ENCODE results near the gene DLST. TPM values are rescaled to one million over a fixed set of nuclear protein-coding genes. Genes with fewer than 3 reads are reported as not detected.

The DLST gene
- total and polyA plus RNA-seq, 7 donors: 66.1 to 114 (median 72.4) TPM

- Histone ChIP-seq H3K4me1 (no peaks in the 10 kb centered on the region), H3K27me3 (no peaks in the 10 kb centered on the region), H3K27ac (no peak overlapping the region), H3K9me3 (no peaks in the 10 kb centered on the region), H3K4me3 (no peak overlapping the region), H3K36me3 (no peaks in the 10 kb centered on the region)
- no peak for DNase-seq
- TF ChIP-seq EP300 (IDR thresholded peaks at IDR 0.05) (no peak), POLR2A (IDR thresholded peaks at IDR 0.05) (no peak), CTCF (IDR thresholded peaks at IDR 0.05) (no peak), POLR2AphosphoS5 (IDR thresholded peaks at IDR 0.05) (no peak)
- intact Hi-C loops (cut with DNase I): no loop called here
- WGBS, 2 donors: 79 to 86% methylated on average over 4 of the region's 4 CpGs
These were observed 9.9 kb upstream of the DLST start for GRCh38 chr14:74871819-74872218.

GRCh38 chr14:74875204-74875603 is 6.5 kb upstream of the DLST start:
- intact Hi-C loops (cut with DNase I): no loop called here
- DNase-seq: no peak

GRCh38 chr14:74875941-74876913 is 5.5 kb upstream of the DLST start, which contains the start of gene PROX2:
TSS of gene PROX2 (minus strand) at chr14:74876145. CDS start at chr14:74863834, 12,311 bp downstream.
- Histone ChIP-seq H3K4me1 (peaks cover 0 to 6% (median 5%) of the 10 kb centered on the region in 4 donors), H3K9me3 (no peaks in the 10 kb centered on the region), H3K27me3 (no peaks in the 10 kb centered on the region), H3K27ac (no peak within 1 kb of the TSS), H3K36me3 (no peaks in the 10 kb centered on the region), H3K4me3 (no peak within 1 kb of the TSS)
- DNase-seq: no peak
- intact Hi-C loops (cut with DNase I): no loop called here
- no peak for TF ChIP-seq CTCF (IDR thresholded peaks at IDR 0.05)
- TF ChIP-seq POLR2A (IDR thresholded peaks at IDR 0.05): no peak
- TF ChIP-seq POLR2AphosphoS5 (IDR thresholded peaks at IDR 0.05): no peak
- no peak for TF ChIP-seq EP300 (IDR thresholded peaks at IDR 0.05)
- WGBS, 2 donors: 45 to 75% methylated on average over 13 of the region's 13 CpGs

More at GRCh38 chr14:74875204-74875603, 6.5 kb upstream of the DLST start:
- Histone ChIP-seq H3K9me3 (no peaks in the 10 kb centered on the region), H3K27me3 (no peaks in the 10 kb centered on the region), H3K36me3 (no peaks in the 10 kb centered on the region), H3K4me3 (no peak overlapping the region), H3K4me1 (no peaks in the 10 kb centered on the region), H3K27ac (no peak overlapping the region)
- 95% methylated on average over 5 of the region's 5 CpGs for WGBS, 2 donors
- TF ChIP-seq CTCF (IDR thresholded peaks at IDR 0.05): no peak
- TF ChIP-seq POLR2A (IDR thresholded peaks at IDR 0.05): no peak

- Histone ChIP-seq H3K27ac (no peak overlapping the region), H3K9me3 (no peaks in the 10 kb centered on the region), H3K36me3 (no peaks in the 10 kb centered on the region), H3K27me3 (no peaks in the 10 kb centered on the region), H3K4me3 (no peak overlapping the region), H3K4me1 (peaks cover 0 to 31% (median 26%) of the 10 kb centered on the region in 4 donors)
- no peak for TF ChIP-seq POLR2AphosphoS5 (IDR thresholded peaks at IDR 0.05)
- TF ChIP-seq EP300 (IDR thresholded peaks at IDR 0.05): no peak
- TF ChIP-seq CTCF (IDR thresholded peaks at IDR 0.05): no peak
- no peak for TF ChIP-seq POLR2A (IDR thresholded peaks at IDR 0.05)
- 55 to 79% methylated on average over 3 of the region's 3 CpGs for WGBS, 2 donors
- no peak for DNase-seq
- intact Hi-C loops (cut with DNase I): no loop called here
These were observed 2.1 kb upstream of the DLST start for GRCh38 chr14:74879427-74880182.

All from sigmoid colon (tissue), 7 donors.